HCT116 (cell line): Measurements from ENCODE around the gene ATP6V1G3.

ENCODE experiments used
- CTCF ChIP-seq, 3 experiments: fragments of 200-600 bp in 1 of 3; sonication (generic) in 1 of 3; IDR thresholded peaks in 2 of 3; conservative IDR thresholded peaks in 1 of 3; 2 replicates each; pipeline ENCODE4 v1.5.1; 2012 to 2017; ENCODE audit warnings: low read depth in 2 of 3, low read length in 2 of 3, antibody characterized with exemption in 1 of 3, borderline replicate concordance in 1 of 3, control low read depth in 1 of 3, mild to moderate bottlenecking in 1 of 3, mixed read lengths in 1 of 3, mixed run types in 1 of 3, moderate library complexity in 1 of 3; ENCODE audit not compliant: insufficient read depth in 1 of 3
- EZH2 ChIP-seq: fragments of 200-600 bp; sonication (generic); IDR thresholded peaks from 2 replicates; pipeline ENCODE4 v1.6.1; 2017; ENCODE audit warnings: antibody characterized with exemption, mixed run types
- POLR2A ChIP-seq: IDR thresholded peaks from 2 replicates; pipeline ENCODE4 v1.7.0; 2011; ENCODE audit warnings: borderline replicate concordance; ENCODE audit not compliant: insufficient read depth, insufficient read length; ENCODE audit errors: extremely low read depth
- POLR2AphosphoS5 ChIP-seq: IDR thresholded peaks from 2 replicates; pipeline ENCODE4 v1.6.1; 2011; ENCODE audit warnings: mild to moderate bottlenecking, low read depth, low read length, moderate library complexity
- SIN3A ChIP-seq: IDR thresholded peaks from 2 replicates; pipeline ENCODE4 v1.6.1; 2012; ENCODE audit warnings: low read depth
- SP1 ChIP-seq: IDR thresholded peaks from 2 replicates; pipeline ENCODE4 v1.6.1; 2012; ENCODE audit warnings: low read depth
- YY1 ChIP-seq: IDR thresholded peaks from 2 replicates; pipeline ENCODE4 v1.6.1; 2011; ENCODE audit warnings: low read length, low read depth, moderate library complexity, mild to moderate bottlenecking; ENCODE audit not compliant: insufficient replicate concordance; ENCODE audit errors: extremely low read depth
- ZBTB33 ChIP-seq: IDR thresholded peaks from 2 replicates; pipeline ENCODE4 v1.6.1; 2011; ENCODE audit warnings: mild to moderate bottlenecking, low read length, moderate library complexity; ENCODE audit not compliant: insufficient replicate concordance; ENCODE audit errors: extremely low read depth
- TF ChIP-seq, protein P1 (sequence below): IDR thresholded peaks from 2 replicates; pipeline ENCODE4 v1.6.1; 2012; ENCODE audit warnings: low read depth

- TF ChIP-seq ZBTB33 (no peak), CTCF (IDR thresholded peaks at IDR 0.05 in 2 of 3, conservative IDR thresholded peaks at IDR 0.05 in 1 of 3; ENCODE audit: borderline replicate concordance in 1 of 3, insufficient read depth in 1 of 3, low read depth in 2 of 3, low read length in 2 of 3) (no peak), POLR2AphosphoS5 (no peak), YY1 (no peak), POLR2A (no peak), SP1 (no peak), EZH2 (no peak), SIN3A (no peak)
- TF ChIP-seq, protein P1, sequence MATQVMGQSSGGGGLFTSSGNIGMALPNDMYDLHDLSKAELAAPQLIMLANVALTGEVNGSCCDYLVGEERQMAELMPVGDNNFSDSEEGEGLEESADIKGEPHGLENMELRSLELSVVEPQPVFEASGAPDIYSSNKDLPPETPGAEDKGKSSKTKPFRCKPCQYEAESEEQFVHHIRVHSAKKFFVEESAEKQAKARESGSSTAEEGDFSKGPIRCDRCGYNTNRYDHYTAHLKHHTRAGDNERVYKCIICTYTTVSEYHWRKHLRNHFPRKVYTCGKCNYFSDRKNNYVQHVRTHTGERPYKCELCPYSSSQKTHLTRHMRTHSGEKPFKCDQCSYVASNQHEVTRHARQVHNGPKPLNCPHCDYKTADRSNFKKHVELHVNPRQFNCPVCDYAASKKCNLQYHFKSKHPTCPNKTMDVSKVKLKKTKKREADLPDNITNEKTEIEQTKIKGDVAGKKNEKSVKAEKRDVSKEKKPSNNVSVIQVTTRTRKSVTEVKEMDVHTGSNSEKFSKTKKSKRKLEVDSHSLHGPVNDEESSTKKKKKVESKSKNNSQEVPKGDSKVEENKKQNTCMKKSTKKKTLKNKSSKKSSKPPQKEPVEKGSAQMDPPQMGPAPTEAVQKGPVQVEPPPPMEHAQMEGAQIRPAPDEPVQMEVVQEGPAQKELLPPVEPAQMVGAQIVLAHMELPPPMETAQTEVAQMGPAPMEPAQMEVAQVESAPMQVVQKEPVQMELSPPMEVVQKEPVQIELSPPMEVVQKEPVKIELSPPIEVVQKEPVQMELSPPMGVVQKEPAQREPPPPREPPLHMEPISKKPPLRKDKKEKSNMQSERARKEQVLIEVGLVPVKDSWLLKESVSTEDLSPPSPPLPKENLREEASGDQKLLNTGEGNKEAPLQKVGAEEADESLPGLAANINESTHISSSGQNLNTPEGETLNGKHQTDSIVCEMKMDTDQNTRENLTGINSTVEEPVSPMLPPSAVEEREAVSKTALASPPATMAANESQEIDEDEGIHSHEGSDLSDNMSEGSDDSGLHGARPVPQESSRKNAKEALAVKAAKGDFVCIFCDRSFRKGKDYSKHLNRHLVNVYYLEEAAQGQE: no peak
These were observed 19.8 kb downstream of the ATP6V1G3 start for GRCh38 chr1:198520524-198521254.
